KMS-11 (cell line): Measurements from ENCODE around the gene TMEM255A.

ENCODE experiments used
- H2AFZ ChIP-seq: fragments of 200-600 bp; sonication (generic); 2 replicates; pipeline ENCODE4 v1.6.1; 2016; ENCODE audit warnings: antibody characterized with exemption, mixed run types, low read depth
- H3K27ac ChIP-seq: fragments of 200-600 bp; sonication (generic); 2 replicates; pipeline ENCODE4 v1.6.1; 2016; ENCODE audit warnings: mild to moderate bottlenecking, mixed run types
- H3K27me3 ChIP-seq: fragments of 200-600 bp; sonication (generic); 2 replicates; pipeline ENCODE4 v1.6.1; 2017; ENCODE audit warnings: mild to moderate bottlenecking, low read depth, mixed run types, moderate library complexity; ENCODE audit not compliant: insufficient read depth
- H3K36me3 ChIP-seq: fragments of 200-600 bp; sonication (generic); 2 replicates; pipeline ENCODE4 v1.6.1; 2017; ENCODE audit warnings: mild to moderate bottlenecking, mixed run types; ENCODE audit not compliant: insufficient read depth
- H3K4me1 ChIP-seq: fragments of 200-600 bp; sonication (generic); 2 replicates; pipeline ENCODE4 v1.6.1; 2016; ENCODE audit warnings: mild to moderate bottlenecking, low read depth, mixed run types; ENCODE audit not compliant: poor library complexity, severe bottlenecking
- H3K4me2 ChIP-seq: fragments of 200-600 bp; sonication (generic); 2 replicates; pipeline ENCODE4 v1.7.0; 2016; ENCODE audit warnings: mild to moderate bottlenecking, mixed run types
- H3K4me3 ChIP-seq: fragments of 200-600 bp; sonication (generic); IDR thresholded peaks from 2 replicates; pipeline ENCODE4 v1.6.1; 2017; ENCODE audit warnings: low read depth, low read length, mixed read lengths; ENCODE audit not compliant: insufficient read depth
- H3K79me2 ChIP-seq: fragments of 200-600 bp; sonication (generic); 2 replicates; pipeline ENCODE4 v1.6.1; 2016; ENCODE audit warnings: low read depth, mixed run types; ENCODE audit not compliant: insufficient read depth
- H3K9ac ChIP-seq: fragments of 200-600 bp; sonication (generic); 2 replicates; pipeline ENCODE4 v1.6.1; 2016; ENCODE audit warnings: mild to moderate bottlenecking, mixed run types
- H4K20me1 ChIP-seq: fragments of 200-600 bp; sonication (generic); 2 replicates; pipeline ENCODE4 v1.6.1; 2016; ENCODE audit warnings: mild to moderate bottlenecking, mixed run types; ENCODE audit not compliant: insufficient read depth
- CTCF ChIP-seq: fragments of 200-600 bp; sonication (generic); conservative IDR thresholded peaks from 2 replicates; pipeline ENCODE4 v1.6.1; 2017; ENCODE audit warnings: low read depth, mild to moderate bottlenecking, antibody characterized with exemption, low read length, moderate library complexity, mixed read lengths

The TMEM255A gene

GRCh38 chrX:120274145-120274544 is 37.1 kb downstream of the TMEM255A start:
- no peak for TF ChIP-seq CTCF
- Histone ChIP-seq H3K27ac (no peak overlapping the region), H4K20me1 (no peaks in the 10 kb centered on the region), H3K4me3 (no peak overlapping the region), H3K79me2 (no peaks in the 10 kb centered on the region), H3K27me3 (no peaks in the 10 kb centered on the region), H3K4me2 (no peak overlapping the region), H2AFZ (no peak overlapping the region), H3K4me1 (peaks cover 6% of the 10 kb centered on the region), H3K9ac (no peak overlapping the region), H3K36me3 (no peaks in the 10 kb centered on the region)

DNA sequence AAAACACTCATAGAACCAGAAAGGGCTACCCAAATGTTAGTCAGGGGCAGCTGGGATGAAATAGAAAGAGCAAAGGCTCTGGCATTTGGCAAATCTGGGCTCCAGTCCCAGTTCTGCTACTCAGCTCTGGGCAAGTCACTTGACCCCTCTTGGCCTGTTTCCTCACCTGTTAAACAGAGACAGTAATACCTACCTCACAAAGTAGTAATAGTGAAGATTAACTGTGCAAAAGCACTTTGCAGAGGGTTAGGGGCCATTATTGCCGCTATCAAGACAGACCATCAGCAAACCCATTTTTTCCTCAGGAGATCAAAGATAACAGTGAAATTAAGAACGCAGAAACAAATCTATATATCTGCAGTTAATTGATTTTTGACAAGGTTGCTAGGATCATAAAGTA is 40.0 kb downstream of the TMEM255A start:
- no peak overlapping the region for H3K27ac ChIP-seq
- H3K4me2 ChIP-seq, result no peak overlapping the region
- H3K4me1 ChIP-seq, result peaks cover 6% of the 10 kb centered on the region
- H4K20me1 ChIP-seq, result no peaks in the 10 kb centered on the region
- H3K79me2 ChIP-seq, result no peaks in the 10 kb centered on the region
- H2AFZ ChIP-seq, result no peak overlapping the region
- TF ChIP-seq CTCF, result no peak
- H3K9ac ChIP-seq, result no peak overlapping the region
- H3K4me3 ChIP-seq, result no peak overlapping the region
- no peaks in the 10 kb centered on the region for H3K27me3 ChIP-seq
- no peaks in the 10 kb centered on the region for H3K36me3 ChIP-seq

GRCh38 chrX:120270567-120270966 is 40.7 kb downstream of the TMEM255A start:
- H3K4me2 ChIP-seq, result no peak overlapping the region
- no peak for TF ChIP-seq CTCF
- no peaks in the 10 kb centered on the region for H3K27me3 ChIP-seq
- H4K20me1 ChIP-seq, result no peaks in the 10 kb centered on the region
- no peak overlapping the region for H3K27ac ChIP-seq
- H2AFZ ChIP-seq, result no peak overlapping the region
- peaks cover 6% of the 10 kb centered on the region for H3K4me1 ChIP-seq
- H3K36me3 ChIP-seq, result no peaks in the 10 kb centered on the region
- no peaks in the 10 kb centered on the region for H3K79me2 ChIP-seq
- no peak overlapping the region for H3K4me3 ChIP-seq
- H3K9ac ChIP-seq, result no peak overlapping the region

DNA sequence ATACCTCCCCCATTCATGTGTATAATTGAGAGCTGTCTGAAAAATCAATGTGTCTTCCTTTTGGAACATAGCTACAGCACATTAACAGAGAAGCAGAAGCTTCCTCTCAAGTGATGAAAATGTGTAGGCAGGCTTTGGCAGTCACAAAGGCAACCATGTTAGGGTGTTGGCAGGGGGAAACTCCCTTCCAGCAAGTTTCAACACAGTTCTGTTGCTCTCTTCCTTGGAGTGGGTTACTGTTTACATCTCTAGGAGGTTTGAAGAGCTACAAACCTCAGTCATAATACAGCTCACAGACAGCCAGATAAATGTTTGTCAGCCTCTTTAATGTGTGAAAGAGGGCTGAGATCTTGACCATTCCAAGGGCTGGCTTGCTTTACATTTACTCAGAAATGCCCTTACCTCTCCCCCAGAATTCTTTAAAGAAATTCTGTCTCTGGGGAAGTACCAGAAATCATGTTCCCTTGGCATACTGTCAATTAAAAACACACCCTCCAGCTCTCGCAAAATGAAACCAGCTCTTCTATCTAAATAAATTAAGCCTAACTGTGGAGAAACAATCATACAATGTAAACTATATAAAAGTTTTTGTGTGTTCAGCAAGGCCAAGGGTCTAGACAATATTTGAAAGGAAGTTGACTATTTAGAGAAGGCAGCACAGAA is 41.8 kb downstream of the TMEM255A start:
- Histone ChIP-seq H3K4me2 (no peak overlapping the region), H2AFZ (no peak overlapping the region)

More for the DNA sequence above, 41.8 kb downstream of the TMEM255A start:
- no peaks in the 10 kb centered on the region for H4K20me1 ChIP-seq
- no peak overlapping the region for H3K27ac ChIP-seq
- H3K27me3 ChIP-seq, result no peaks in the 10 kb centered on the region
- no peak overlapping the region for H3K4me3 ChIP-seq
- H3K79me2 ChIP-seq, result no peaks in the 10 kb centered on the region
- H3K9ac ChIP-seq, result no peak overlapping the region
- no peaks in the 10 kb centered on the region for H3K36me3 ChIP-seq
- no peak for TF ChIP-seq CTCF
- peaks cover 6% of the 10 kb centered on the region for H3K4me1 ChIP-seq
